Dermis microvascular lymphatic vessel endothelial cell (primary cell): Measurements from ENCODE around the gene SAE1. TPM values are rescaled to one million over a fixed set of nuclear protein-coding genes. Genes with fewer than 3 reads are reported as not detected.

Experiments used
- DNase-seq, 2 donors: peaks; one replicate each; pipeline versions ENCODE4 v3.0.0 to v3.0.0-alpha.2; 2010; ENCODE audit warnings: low read depth in 2 of 2
- total RNA-seq: library from RNA; depleted of rRNA; stranded (reverse); fragments of >200 nt; gene quantifications from 2 replicates; pipeline ENCODE4 v1.2.1, GENCODE V29; 2014

SAE1 gene
- total RNA-seq, 1 donor from 2014 or later, result 164 TPM

GRCh38 chr19:47129579-47129978 is 1.1 kb upstream of the SAE1 start:
- no peak for DNase-seq

- no peak for DNase-seq
Measured at GRCh38 chr19:47130120-47130588, 481 bp upstream of the SAE1 start.

DNA sequence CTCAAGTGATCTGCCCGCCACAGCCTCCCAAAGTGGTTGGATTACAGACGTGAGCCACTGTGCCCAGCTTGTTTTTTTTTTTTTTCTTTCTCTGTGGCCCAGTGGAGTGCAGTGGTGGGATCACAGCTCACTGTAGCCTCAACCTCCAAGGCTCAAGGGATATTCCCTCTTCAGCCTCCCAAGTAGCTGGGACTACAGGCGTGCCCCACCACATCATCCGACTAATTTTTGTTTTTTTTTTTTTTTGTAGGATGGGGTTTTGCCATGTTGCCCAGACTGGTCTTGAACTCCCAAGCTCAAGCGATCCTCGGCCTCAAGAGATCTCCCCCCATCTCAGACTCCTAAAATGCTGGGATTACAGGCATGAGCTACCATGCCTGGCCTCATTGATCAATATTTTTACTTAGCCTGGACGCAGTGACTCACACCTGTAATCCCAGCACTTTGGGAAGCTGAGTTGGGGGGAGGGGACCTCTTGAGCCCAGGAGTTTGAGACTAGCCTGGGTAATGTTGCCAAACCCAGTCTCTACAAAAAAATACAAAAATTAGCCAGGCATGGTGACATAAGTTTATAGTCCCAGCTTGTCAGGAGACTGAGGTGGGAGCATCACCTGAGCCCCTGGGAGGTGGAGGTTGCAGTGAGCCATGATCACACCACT is 1.7 kb downstream of the SAE1 start:
- DNase-seq, result no peak

- no peak for DNase-seq
Measured at GRCh38 chr19:47133021-47133471, 2.4 kb downstream of the SAE1 start.

DNA sequence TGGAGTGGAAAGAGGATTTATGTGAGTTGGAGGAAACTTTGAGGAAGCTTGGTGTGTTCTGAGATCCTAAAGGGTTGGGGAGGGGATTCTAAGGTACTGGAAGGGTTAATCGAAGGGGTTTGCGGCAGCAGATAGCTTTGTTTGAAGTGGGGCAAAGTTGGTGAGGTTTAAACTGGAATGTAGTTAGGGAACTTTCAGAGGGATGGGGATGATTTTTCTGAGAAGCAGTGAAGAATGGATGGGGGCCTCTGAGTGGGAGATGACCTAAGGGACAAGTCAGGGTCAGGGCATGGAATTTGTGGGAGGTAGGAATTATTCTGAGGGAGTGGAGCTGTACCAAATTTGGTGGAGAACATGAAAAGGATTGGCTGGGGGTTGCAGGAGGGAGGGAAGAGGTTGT is 3.9 kb downstream of the SAE1 start:
- no peak for DNase-seq

DNA sequence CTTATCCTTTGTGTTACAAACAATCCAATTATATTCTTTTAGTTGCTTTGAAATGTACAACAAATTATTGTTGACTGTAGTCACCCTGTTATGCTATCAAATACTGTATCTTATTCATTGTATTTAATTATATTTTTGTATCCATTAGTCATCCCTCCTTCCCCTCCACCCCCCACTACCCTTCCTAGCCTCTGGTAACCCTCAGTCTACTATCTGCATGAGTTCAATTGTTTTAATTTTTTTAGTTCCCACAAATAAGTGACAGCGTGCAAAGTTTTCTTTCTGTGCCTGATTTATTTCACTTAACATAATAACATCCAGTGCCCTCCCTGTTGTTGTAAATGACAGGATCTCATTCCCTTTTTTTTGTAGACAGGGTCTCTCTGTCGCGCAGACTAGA is 4.5 kb downstream of the SAE1 start:
- peak in 1 of 2 donors; percentile 71 for DNase-seq

- peak in 1 of 2 donors; percentile 20 for DNase-seq
Measured at GRCh38 chr19:47141252-47141651, 10.6 kb downstream of the SAE1 start.

- DNase-seq, result no peak
Measured at GRCh38 chr19:47141695-47142094, 11.1 kb downstream of the SAE1 start.

GRCh38 chr19:47142779-47143178 is 12.1 kb downstream of the SAE1 start:
- DNase-seq, result no peak

- DNase-seq, result no peak
Measured at GRCh38 chr19:47143322-47144073, 12.9 kb downstream of the SAE1 start.

GRCh38 chr19:47144630-47145029 is 14.0 kb downstream of the SAE1 start:
- DNase-seq, result no peak

GRCh38 chr19:47145639-47146486 is 15.2 kb downstream of the SAE1 start:
- no peak for DNase-seq

GRCh38 chr19:47146920-47147319 is 16.3 kb downstream of the SAE1 start:
- DNase-seq, result no peak

DNA sequence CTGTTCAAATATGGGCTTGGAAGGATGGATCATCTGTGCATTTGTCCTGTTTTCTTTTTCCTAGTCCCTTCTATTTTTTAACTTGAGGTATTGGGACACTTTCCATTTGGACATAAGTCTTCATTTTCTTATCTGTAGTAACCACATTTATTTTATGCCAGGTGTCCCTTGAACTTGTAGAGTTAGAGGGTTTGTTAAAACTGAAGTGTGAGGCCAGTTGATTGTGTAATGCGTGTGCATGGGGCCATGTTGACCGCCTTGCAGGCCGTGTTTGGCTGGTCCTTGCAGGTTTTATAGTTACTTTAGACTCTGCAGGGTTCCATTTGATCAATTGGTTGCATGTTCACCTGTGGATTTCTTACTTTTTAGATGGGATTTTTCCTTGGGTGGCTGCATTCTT is 21.0 kb downstream of the SAE1 start:
- DNase-seq, result no peak

- peak; percentile 44 to 81 for DNase-seq
Measured at GRCh38 chr19:47152205-47152604, 21.6 kb downstream of the SAE1 start.

DNA sequence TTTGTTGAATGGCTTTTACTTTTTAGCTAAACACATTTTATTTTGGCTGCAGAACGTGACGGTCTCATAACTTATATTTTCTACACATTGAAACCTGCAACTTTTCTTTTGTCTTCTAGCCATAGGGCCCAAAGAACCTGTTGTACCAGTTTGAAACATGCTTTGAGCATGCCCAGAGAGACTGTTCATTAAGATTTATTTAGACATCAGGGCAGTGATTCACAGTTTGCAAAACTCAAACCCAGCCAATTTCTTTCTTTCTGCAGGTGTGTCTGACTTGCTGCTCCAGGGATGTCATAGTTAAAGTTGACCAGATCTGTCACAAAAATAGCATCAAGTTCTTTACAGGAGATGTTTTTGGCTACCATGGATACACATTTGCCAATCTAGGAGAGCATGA is 22.0 kb downstream of the SAE1 start:
- no peak for DNase-seq

- DNase-seq, result no peak
Measured at GRCh38 chr19:47153266-47153665, 22.6 kb downstream of the SAE1 start.

GRCh38 chr19:47155148-47155547 is 24.5 kb downstream of the SAE1 start:
- DNase-seq, result no peak

DNA sequence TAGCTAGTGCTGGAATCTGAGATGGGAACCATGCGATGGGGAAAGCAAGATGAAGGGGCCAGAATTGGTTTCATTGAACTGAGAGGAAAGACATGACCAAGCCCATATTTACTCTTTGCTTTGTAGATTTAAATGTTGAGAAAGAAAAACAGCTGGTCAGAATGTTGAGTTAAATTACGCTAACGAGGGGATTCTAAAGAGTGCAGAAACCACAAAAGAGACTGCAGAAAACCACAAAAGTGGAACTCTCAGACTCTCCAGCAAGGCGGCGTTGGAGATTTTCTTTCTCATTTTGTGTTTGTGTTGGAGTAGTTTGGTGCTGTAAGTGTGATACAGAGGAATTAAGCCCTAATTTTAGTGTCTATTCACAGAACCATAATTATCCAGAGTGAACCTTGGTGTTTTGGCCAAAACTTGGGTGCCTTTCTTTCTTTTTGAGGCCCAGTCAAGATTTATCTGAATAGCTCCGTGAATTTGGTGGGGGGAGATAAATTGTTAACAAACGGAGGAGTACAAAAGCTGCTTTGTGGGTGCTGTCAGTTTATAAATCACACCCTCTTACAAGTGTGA is 26.3 kb downstream of the SAE1 start:
- no peak for DNase-seq

DNA sequence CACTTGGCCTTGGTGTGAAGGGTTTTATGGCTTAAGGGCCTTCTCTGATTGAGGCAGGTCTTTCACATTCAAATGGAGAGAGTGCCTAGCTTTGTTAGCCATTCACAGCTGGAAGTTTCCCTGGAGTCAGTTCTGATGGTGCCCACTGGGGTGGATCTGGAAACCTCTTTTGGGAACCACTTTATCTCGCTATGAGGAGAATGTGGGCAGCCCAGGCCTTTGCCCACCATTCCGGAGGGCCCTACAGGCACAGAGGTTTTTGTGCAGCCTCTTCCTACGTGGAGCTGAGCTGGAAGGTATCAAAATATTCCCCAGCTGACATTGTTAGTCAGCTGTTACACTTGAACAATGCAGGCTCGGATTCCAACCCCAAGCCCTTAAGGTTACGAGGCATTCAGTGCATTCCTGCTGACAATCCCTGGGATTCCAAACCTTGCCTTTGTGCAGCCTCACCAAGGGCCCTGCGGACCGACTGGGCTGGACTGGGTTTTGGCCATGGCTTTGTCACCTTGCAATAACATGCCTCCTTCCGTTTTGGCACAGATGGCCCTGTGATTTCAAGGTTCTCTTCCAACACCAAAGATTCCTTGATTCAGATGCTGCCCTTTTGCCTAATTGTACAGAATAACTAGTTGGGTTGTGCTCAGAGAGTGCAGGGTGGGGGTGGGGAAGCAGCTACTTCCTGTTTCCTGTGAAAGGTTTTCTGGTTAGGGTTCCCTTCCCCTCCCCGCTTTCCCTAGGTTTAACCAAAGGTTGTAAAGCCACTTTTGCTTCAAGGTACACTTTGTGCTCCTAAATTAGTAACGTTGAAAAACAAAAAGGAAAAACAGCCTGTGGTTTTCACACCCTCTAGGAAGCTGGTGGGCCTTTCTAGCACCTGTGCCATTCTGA is 27.0 kb downstream of the SAE1 start:
- DNase-seq, result peak; percentile 80 to 94

DNA sequence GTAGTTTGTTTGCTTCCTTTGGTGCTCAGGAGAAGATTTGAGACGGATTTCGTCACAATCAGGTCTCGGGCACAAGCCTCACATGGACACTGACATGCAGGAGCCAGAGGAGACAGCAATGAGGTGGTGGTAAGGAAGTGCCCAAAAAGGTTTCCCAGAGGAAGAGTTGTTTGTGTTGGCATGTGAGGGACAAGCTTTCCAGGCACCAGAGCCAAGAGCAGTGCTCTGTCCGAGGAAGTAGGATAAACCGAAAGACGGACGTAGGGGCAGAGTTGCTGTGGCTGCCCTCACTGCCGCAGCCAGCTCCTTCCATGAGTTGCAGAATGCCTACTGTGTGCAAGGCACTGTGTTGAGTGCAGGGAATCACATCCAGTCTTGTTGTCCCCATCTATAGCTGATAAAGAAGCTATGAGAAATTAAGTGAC is 27.7 kb downstream of the SAE1 start:
- DNase-seq, result peak; percentile 80 to 88
